ENCODE results near the gene MPV17. TPM values are rescaled to one million over a fixed set of nuclear protein-coding genes. Genes with fewer than 3 reads are reported as not detected.

The MPV17 gene
- total and polyA plus RNA-seq, 2 of the 13 experiments (the other 11 are each of a cell fraction or from before 2014, with no cell fraction given), result 48.9 to 129 TPM

- TF ChIP-seq ZNF619 (CRISPR knock-in tag; IDR thresholded peaks at IDR 0.05) (peak; percentile 80; the same call in 1 of the 2 replicates), TRIM22 (IDR thresholded peaks at IDR 0.05) (no peak), UBTF (CRISPR knock-in tag; IDR thresholded peaks at IDR 0.05) (peak; percentile 73), NR0B2 (CRISPR knock-in tag; IDR thresholded peaks at IDR 0.05) (no peak), ZNF264 (CRISPR knock-in tag; IDR thresholded peaks at IDR 0.05) (no peak), DPF2 (CRISPR knock-in tag; IDR thresholded peaks at IDR 0.05; ENCODE audit: borderline replicate concordance, low read depth) (0 out of 2 replicates have a peak, but pooled peaks have one; percentile 33), CAMTA2 (CRISPR knock-in tag; IDR thresholded peaks at IDR 0.05; ENCODE audit: borderline replicate concordance) (no peak), ZNF367 (CRISPR knock-in tag; IDR thresholded peaks at IDR 0.05; ENCODE audit: borderline replicate concordance) (no peak), ZNF280D (CRISPR knock-in tag; IDR thresholded peaks at IDR 0.05) (peak; percentile 75; the same call in 1 of the 2 replicates), ZNF550 (CRISPR knock-in tag; IDR thresholded peaks at IDR 0.05; ENCODE audit: borderline replicate concordance) (no peak), SALL2 (CRISPR knock-in tag; IDR thresholded peaks at IDR 0.05) (0 out of 2 replicates have a peak, but pooled peaks have one; percentile 42), ZNF687 (CRISPR knock-in tag; IDR thresholded peaks at IDR 0.05) (peak; percentile 96), ZNF143 (CRISPR knock-in tag; IDR thresholded peaks at IDR 0.05) (peak; percentile 72; the same call in 1 of the 2 replicates), GTF3A (CRISPR knock-in tag; conservative IDR thresholded peaks at IDR 0.05) (no peak), ZNF709 (CRISPR knock-in tag; IDR thresholded peaks at IDR 0.05) (no peak; the same call in 1 of the 2 replicates), SOX5 (CRISPR knock-in tag; IDR thresholded peaks at IDR 0.05; ENCODE audit: borderline replicate concordance) (peak; percentile 77; the same call in 1 of the 2 replicates), ZBTB38 (CRISPR knock-in tag; IDR thresholded peaks at IDR 0.05) (peak; percentile 78; the same call in 1 of the 2 replicates), RBM22 (optimal IDR thresholded peaks at IDR 0.05; ENCODE audit: low read length) (peak; percentile 34)
Observed at GRCh38 chr2:27320958-27321543, 1.8 kb downstream of the MPV17 start (continued).

Data from HepG2 (cell line).